Measurements from ENCODE around the gene AMOT. TPM values are rescaled to one million over a fixed set of nuclear protein-coding genes. Genes with fewer than 3 reads are reported as not detected.

The AMOT gene
- total and polyA plus RNA-seq, 2 experiments from 2014 or later: 12.5 to 22.4 TPM

GRCh38 chrX:112849016-112849415 is 8.4 kb upstream of the AMOT start:
- H3K27ac ChIP-seq: no peak overlapping the region
- no peaks in the 10 kb centered on the region for H3K9me3 ChIP-seq (ENCODE audit: low read depth)
- peak in 1 of 2 donors; percentile 24 for DNase-seq (ENCODE audit: low read depth in 1 of 2, low spot score in 1 of 2)
- peaks cover 11% of the 10 kb centered on the region for H3K4me1 ChIP-seq (ENCODE audit: low read depth)
- no peaks in the 10 kb centered on the region for H3K36me3 ChIP-seq
- no peak for TF ChIP-seq CTCF (IDR thresholded peaks at IDR 0.05; ENCODE audit: low read depth, low read length)
- H3K27me3 ChIP-seq: no peaks in the 10 kb centered on the region
- H3K4me3 ChIP-seq: no peak overlapping the region

- no peak for TF ChIP-seq CTCF (IDR thresholded peaks at IDR 0.05; ENCODE audit: low read depth, low read length)
- DNase-seq (ENCODE audit: low read depth in 1 of 2, low spot score in 1 of 2): no peak
- Histone ChIP-seq H3K9me3 (ENCODE audit: low read depth) (no peaks in the 10 kb centered on the region), H3K36me3 (no peaks in the 10 kb centered on the region), H3K4me1 (ENCODE audit: low read depth) (peaks cover 15% of the 10 kb centered on the region), H3K27ac (peak overlapping the region; percentile 79), H3K4me3 (no peak overlapping the region), H3K27me3 (no peaks in the 10 kb centered on the region)
These were observed 6.2 kb upstream of the AMOT start for GRCh38 chrX:112846782-112847181.

- Histone ChIP-seq H3K9me3 (ENCODE audit: low read depth) (no peaks in the 10 kb centered on the region), H3K27ac (peak overlapping the region; percentile 79), H3K27me3 (no peaks in the 10 kb centered on the region), H3K4me3 (no peak overlapping the region), H3K4me1 (ENCODE audit: low read depth) (peaks cover 17% of the 10 kb centered on the region), H3K36me3 (no peaks in the 10 kb centered on the region)
- TF ChIP-seq CTCF (IDR thresholded peaks at IDR 0.05; ENCODE audit: low read depth, low read length): no peak
- peak in 1 of 2 donors; percentile 26 for DNase-seq (ENCODE audit: low read depth in 1 of 2, low spot score in 1 of 2)
These were observed 5.6 kb upstream of the AMOT start for GRCh38 chrX:112846187-112846586.

GRCh38 chrX:112844250-112844649 is 3.6 kb upstream of the AMOT start:
- H3K4me1 ChIP-seq (ENCODE audit: low read depth): peaks cover 17% of the 10 kb centered on the region
- no peaks in the 10 kb centered on the region for H3K36me3 ChIP-seq
- no peak overlapping the region for H3K27ac ChIP-seq
- no peak for DNase-seq (ENCODE audit: low read depth in 1 of 2, low spot score in 1 of 2)
- H3K4me3 ChIP-seq: no peak overlapping the region
- H3K9me3 ChIP-seq (ENCODE audit: low read depth): no peaks in the 10 kb centered on the region
- TF ChIP-seq CTCF (IDR thresholded peaks at IDR 0.05; ENCODE audit: low read depth, low read length): no peak
- no peaks in the 10 kb centered on the region for H3K27me3 ChIP-seq

- Histone ChIP-seq H3K4me1 (ENCODE audit: low read depth) (peaks cover 16% of the 10 kb centered on the region), H3K36me3 (no peaks in the 10 kb centered on the region), H3K9me3 (ENCODE audit: low read depth) (no peaks in the 10 kb centered on the region), H3K27ac (no peak overlapping the region), H3K27me3 (no peaks in the 10 kb centered on the region), H3K4me3 (peak overlapping the region; percentile 93)
- no peak for DNase-seq (ENCODE audit: low read depth in 1 of 2, low spot score in 1 of 2)
- no peak for TF ChIP-seq CTCF (IDR thresholded peaks at IDR 0.05; ENCODE audit: low read depth, low read length)
These were observed 1.2 kb upstream of the AMOT start for GRCh38 chrX:112841820-112842157.

All from cardiac muscle cell (in vitro differentiated cells and primary cell).